ENCODE results near the gene NT5C. TPM values are rescaled to one million over a fixed set of nuclear protein-coding genes. Genes with fewer than 3 reads are reported as not detected.

Gene NT5C
- total RNA-seq, 2 experiments from 2014 or later, result 107 to 259 TPM

DNA sequence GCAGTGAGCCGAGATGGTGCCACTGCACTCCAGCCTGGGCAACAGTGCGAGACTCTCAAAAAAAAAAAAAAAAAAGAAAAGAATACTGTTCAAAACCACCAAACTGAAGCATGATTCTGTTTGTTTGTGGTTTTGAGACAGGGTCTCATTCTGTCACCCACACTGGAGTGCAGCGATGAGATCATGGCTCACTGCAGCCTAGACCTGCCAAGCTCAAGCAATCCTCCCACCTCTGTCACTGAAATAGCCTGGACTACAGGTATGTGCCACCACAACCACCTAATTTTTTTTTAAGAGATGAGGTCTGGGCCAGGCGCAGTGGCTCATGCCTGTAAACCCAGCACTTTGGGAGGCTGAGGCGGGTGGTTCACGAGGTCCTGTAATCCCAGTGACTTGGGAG, 46.9 kb upstream of the NT5C start:
- TF ChIP-seq CTCF (conservative IDR thresholded peaks at IDR 0.05; ENCODE audit: low read length) (no peak), EZH2phosphoT487 (IDR thresholded peaks at IDR 0.05; ENCODE audit: borderline replicate concordance, low read depth, low read length) (no peak)
- peaks cover 77% of the 10 kb centered on the region for H3K79me2 ChIP-seq (ENCODE audit: insufficient read depth, low read depth, low read length)
- intact Hi-C loops (cut with micrococcal nuclease; ENCODE audit: unreplicated experiment), result no loop called here
- BruUV-seq (replicated peaks), result no TSS peak
- H3K4me3 ChIP-seq (ENCODE audit: low read depth, low read length, poor library complexity, severe bottlenecking), result no peak overlapping the region
- DNase-seq (ENCODE audit: low spot score), result no peak
- POLR2A ChIA-PET, result interaction anchor here (0.6 to 0.7 kb wide), 2 partner anchors 34 to 124 kb away, joined by 3 read pairs; no protein-coding TSS in a partner anchor
- H4K20me1 ChIP-seq (ENCODE audit: insufficient read depth, low read length), result peaks cover 10% of the 10 kb centered on the region
- H3K27ac ChIP-seq (ENCODE audit: low read depth, low read length, poor library complexity, severe bottlenecking), result no peak overlapping the region
- H3K36me3 ChIP-seq (ENCODE audit: insufficient read depth, low read length), result peaks cover 88% of the 10 kb centered on the region
- no peaks in the 10 kb centered on the region for H3K9me3 ChIP-seq (ENCODE audit: low read length)
- no peaks in the 10 kb centered on the region for H3K9me2 ChIP-seq (ENCODE audit: insufficient read depth, low read length)
- no peak overlapping the region for H3K4me2 ChIP-seq (ENCODE audit: low read length)
- CTCF ChIA-PET (ENCODE audit: unreplicated experiment), result no interaction called here
- H3K4me1 ChIP-seq (ENCODE audit: insufficient read depth, low read length, poor library complexity, severe bottlenecking), result peaks cover 21% of the 10 kb centered on the region
- H2AFZ ChIP-seq (ENCODE audit: low read length), result no peak overlapping the region

- ChIA-PET CTCF (ENCODE audit: unreplicated experiment) (interaction anchor here (0.9 kb wide), 1 partner anchor 63 kb away, joined by 3 read pairs; no protein-coding TSS in a partner anchor), POLR2A (interaction anchor here (0.7 to 1.8 kb wide), 4 partner anchors 28 to 1627 kb away, joined by 3 to 6 read pairs (median 3); no protein-coding TSS in a partner anchor)
- BruUV-seq (replicated peaks), result no TSS peak
- H3K36me3 ChIP-seq (ENCODE audit: insufficient read depth, low read length), result peaks cover 99% of the 10 kb centered on the region
- peaks cover 10% of the 10 kb centered on the region for H4K20me1 ChIP-seq (ENCODE audit: insufficient read depth, low read length)
- H3K27ac ChIP-seq (ENCODE audit: low read depth, low read length, poor library complexity, severe bottlenecking), result no peak overlapping the region
- no peaks in the 10 kb centered on the region for H3K9me3 ChIP-seq (ENCODE audit: low read length)
- no peak overlapping the region for H3K4me3 ChIP-seq (ENCODE audit: low read depth, low read length, poor library complexity, severe bottlenecking)
- H3K79me2 ChIP-seq (ENCODE audit: insufficient read depth, low read depth, low read length), result peaks cover 80% of the 10 kb centered on the region
- TF ChIP-seq EZH2phosphoT487 (IDR thresholded peaks at IDR 0.05; ENCODE audit: borderline replicate concordance, low read depth, low read length) (no peak), CTCF (conservative IDR thresholded peaks at IDR 0.05; ENCODE audit: low read length) (no peak)
- H3K9me2 ChIP-seq (ENCODE audit: insufficient read depth, low read length), result no peaks in the 10 kb centered on the region
- DNase-seq (ENCODE audit: low spot score), result no peak
- H3K4me2 ChIP-seq (ENCODE audit: low read length), result no peak overlapping the region
- no peak overlapping the region for H2AFZ ChIP-seq (ENCODE audit: low read length)
- peaks cover 19% of the 10 kb centered on the region for H3K4me1 ChIP-seq (ENCODE audit: insufficient read depth, low read length, poor library complexity, severe bottlenecking)
- intact Hi-C loops (cut with micrococcal nuclease; ENCODE audit: unreplicated experiment), result no loop called here
Observed at GRCh38 chr17:75176625-75177024, 45.1 kb upstream of the NT5C start.

- Histone ChIP-seq H3K4me3 (ENCODE audit: low read depth, low read length, poor library complexity, severe bottlenecking) (no peak overlapping the region), H3K4me1 (ENCODE audit: insufficient read depth, low read length, poor library complexity, severe bottlenecking) (peaks cover 7% of the 10 kb centered on the region), H2AFZ (ENCODE audit: low read length) (no peak overlapping the region), H4K20me1 (ENCODE audit: insufficient read depth, low read length) (peaks cover 9% of the 10 kb centered on the region), H3K36me3 (ENCODE audit: insufficient read depth, low read length) (peaks cover 99% of the 10 kb centered on the region), H3K9me2 (ENCODE audit: insufficient read depth, low read length) (no peaks in the 10 kb centered on the region), H3K27ac (ENCODE audit: low read depth, low read length, poor library complexity, severe bottlenecking) (no peak overlapping the region), H3K4me2 (ENCODE audit: low read length) (no peak overlapping the region), H3K9me3 (ENCODE audit: low read length) (no peaks in the 10 kb centered on the region), H3K79me2 (ENCODE audit: insufficient read depth, low read depth, low read length) (peaks cover 80% of the 10 kb centered on the region)
- intact Hi-C loops (cut with micrococcal nuclease; ENCODE audit: unreplicated experiment), result no loop called here
- DNase-seq (ENCODE audit: low spot score), result no peak
- ChIA-PET CTCF (ENCODE audit: unreplicated experiment) (no interaction called here), POLR2A (no interaction called here)
- no TSS peak for BruUV-seq (replicated peaks)
- no peak for TF ChIP-seq CTCF (conservative IDR thresholded peaks at IDR 0.05; ENCODE audit: low read length)
- TF ChIP-seq EZH2phosphoT487 (IDR thresholded peaks at IDR 0.05; ENCODE audit: borderline replicate concordance, low read depth, low read length), result no peak
Observed at GRCh38 chr17:75174996-75175395, 43.5 kb upstream of the NT5C start.

Data from OCI-LY7 (cell line).